Stimulated activated CD8-positive, alpha-beta memory T cell treated with anti-CD3 and anti-CD28 coated beads, Interleukin-2, amount 100 ng/mL, for 48 hours (primary cell): ENCODE measurements around the gene TTC29.
"Not testable (repeated sequence)": the region's sequence is repeated elsewhere in the genome, so short reads cannot be mapped to it uniquely, and the experiment has no call there.

Experiments used
- DNase-seq, 2 donors: peaks; one replicate each; pipeline ENCODE4 v3.0.0-alpha.2; 2020; ENCODE audit warnings: low read depth in 2 of 2

Gene TTC29

DNA sequence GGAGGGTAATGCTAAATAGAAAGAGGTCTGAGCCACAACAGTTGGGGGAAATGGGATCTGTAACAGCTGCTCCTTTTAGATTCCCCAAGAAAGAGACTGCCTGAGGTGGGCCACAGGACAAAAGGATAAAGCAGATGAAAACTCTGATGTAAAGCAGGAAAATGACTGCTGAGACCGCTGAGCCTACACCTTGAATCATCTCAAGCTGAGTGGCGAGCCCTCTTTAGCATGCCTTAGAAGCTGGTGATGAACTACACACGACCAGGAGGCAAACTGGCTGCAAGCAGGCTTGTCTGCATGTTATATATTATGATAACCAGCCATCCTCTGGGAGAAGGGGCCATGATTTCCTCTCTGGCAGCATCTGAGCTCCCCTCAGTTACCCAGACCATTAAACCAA lies 88.4 kb downstream of the TTC29 start:
- DNase-seq = no peak

- DNase-seq = no peak
These were observed 89.9 kb downstream of the TTC29 start for GRCh38 chr4:146855761-146856160.

DNA sequence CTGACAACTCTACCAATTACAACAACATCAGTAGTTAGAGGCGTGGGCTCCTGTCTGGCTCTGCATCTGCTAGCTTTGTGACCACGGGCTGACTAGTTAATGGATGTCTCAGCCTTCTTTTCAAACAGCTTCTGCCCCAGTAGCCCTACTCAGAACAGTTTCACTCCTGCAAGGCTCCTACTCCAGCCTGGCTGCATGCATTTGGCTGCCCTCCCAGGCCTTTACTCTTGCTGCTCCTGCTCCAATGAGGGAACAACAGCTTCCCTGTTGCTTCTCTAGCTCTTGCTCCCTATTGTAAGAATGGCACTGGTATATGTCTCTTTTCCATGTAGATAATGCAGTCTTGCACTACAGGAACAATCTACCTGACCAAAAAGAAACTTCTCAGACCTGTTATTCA lies 93.3 kb downstream of the TTC29 start:
- no peak for DNase-seq

GRCh38 chr4:146847345-146847744 lies 98.3 kb downstream of the TTC29 start:
- no peak for DNase-seq

DNA sequence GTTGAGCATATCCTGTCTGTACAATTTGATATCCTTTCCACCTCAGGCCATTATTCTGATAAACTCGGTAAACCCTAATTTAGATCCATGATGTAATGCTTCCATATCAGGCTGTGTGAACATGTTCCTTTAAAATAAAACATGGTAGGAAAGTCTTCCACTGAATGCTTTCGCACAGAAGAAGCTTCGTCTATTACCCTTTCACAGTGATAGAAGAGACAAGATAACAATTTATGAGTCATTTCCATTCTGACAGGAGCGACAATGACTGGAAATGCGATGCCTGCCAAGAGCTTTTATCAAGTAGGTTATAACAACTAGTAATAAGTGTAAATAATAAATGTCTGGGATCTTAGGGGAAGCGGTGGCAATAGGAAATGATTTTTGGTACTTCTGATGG lies 98.8 kb downstream of the TTC29 start:
- DNase-seq = no peak

DNA sequence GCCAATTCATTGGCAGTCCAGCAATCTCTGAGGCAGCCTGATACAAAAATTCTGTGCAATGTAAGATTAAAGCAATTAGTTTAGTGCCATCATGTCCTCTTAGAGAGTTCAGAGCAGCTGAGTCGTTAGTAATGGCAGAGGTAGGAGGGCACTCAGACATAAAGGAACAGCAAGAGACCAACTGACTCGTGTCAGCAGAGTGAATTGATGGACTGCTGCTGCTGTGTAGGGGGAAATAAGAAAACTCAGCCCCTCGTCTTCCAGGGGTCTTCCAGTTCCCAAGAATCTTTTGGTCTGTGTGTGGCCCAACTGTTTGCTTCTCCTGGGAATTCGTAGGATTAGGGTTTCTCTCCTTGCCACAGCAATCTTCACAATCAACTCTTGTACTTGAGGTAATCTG lies 100.9 kb downstream of the TTC29 start:
- DNase-seq = no peak

- DNase-seq = no peak
These were observed 102.8 kb downstream of the TTC29 start for GRCh38 chr4:146842876-146843275.

DNA sequence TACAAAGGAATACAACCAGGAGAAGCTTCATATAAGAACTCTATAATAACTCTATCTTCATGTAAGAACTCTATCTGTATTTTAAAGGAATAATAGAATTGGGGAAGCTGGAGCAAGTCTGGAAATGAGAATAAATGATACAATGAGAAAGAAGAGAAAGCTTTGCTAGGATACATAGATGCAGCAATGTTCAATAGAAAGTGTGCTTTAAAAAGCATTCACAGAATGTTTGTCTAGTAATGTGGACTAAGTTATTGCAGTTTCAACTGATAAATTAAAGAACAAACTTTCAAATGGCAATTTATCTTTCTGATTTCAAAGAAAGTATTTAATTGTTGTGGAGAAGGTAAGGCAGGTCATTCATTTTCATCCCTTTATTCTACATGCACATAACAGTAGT lies 104.9 kb downstream of the TTC29 start:
- no peak for DNase-seq

GRCh38 chr4:146835096-146835495 lies 110.6 kb downstream of the TTC29 start:
- no peak for DNase-seq

DNA sequence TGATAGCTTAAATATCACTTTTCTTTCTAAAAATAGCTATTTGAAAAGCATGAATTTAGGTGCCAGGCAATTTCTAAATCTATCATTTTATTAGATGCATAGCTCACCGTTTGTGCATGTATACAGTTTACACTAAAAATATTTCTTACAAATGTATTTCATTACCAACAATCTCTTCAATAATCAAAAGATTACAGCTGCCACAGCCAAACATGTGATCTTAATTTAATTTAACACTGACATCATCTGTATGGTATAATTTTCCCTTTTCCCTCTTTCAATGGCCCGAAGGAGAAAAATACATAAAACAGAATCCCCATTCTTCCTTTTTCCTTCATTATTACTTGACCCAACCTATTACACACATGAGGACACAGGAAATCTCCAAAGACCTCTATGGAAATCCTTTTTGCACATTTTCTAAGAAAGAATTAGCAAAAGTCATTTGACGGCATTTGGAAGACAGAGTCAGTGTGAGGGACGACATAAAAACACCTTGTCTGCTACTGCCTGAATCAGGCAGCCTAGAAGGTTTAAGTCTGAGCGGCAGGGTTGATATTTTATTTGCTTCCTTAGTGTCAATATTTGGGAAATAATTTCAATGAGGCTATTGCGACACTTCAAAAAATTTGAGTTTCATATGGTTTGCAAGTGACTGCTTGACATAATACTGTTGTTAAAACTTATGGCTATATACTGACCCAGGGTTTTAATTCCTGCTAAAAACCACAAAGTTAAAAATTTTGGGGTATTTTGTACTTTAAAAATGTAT lies 111.2 kb downstream of the TTC29 start:
- no peak for DNase-seq

- DNase-seq = no peak
These were observed 112.1 kb downstream of the TTC29 start for GRCh38 chr4:146833530-146833929.

GRCh38 chr4:146822980-146823379 lies 122.7 kb downstream of the TTC29 start:
- DNase-seq = not testable (repeated sequence)

- no peak for DNase-seq
These were observed 130.9 kb downstream of the TTC29 start for GRCh38 chr4:146814750-146815149.

- DNase-seq = no peak
These were observed 150.0 kb downstream of the TTC29 start for GRCh38 chr4:146795711-146796110.

- no peak for DNase-seq
These were observed 151.9 kb downstream of the TTC29 start for GRCh38 chr4:146793727-146794126.

DNA sequence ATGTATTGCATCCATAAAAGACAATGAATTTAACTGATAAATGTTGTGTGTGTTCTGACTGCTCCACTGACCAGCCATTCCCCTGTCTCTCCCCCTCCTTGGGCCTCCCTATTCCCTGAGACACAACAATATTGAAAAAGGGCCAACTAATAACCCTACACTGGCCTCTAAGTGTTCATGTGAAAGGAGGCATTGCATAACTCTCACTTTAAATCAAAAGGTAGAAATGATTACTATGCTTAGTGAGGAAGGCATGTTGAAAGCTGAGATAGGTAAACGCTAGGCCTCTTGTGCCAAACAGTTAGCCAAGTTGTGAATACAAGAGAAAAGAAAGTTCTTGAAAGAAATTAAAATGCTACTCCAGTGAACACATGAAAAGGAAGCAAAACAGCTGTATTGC lies 154.2 kb downstream of the TTC29 start:
- no peak for DNase-seq

- DNase-seq = no peak
These were observed 155.1 kb downstream of the TTC29 start for GRCh38 chr4:146790515-146790914.

GRCh38 chr4:146787731-146788130 lies 157.9 kb downstream of the TTC29 start:
- no peak for DNase-seq

DNA sequence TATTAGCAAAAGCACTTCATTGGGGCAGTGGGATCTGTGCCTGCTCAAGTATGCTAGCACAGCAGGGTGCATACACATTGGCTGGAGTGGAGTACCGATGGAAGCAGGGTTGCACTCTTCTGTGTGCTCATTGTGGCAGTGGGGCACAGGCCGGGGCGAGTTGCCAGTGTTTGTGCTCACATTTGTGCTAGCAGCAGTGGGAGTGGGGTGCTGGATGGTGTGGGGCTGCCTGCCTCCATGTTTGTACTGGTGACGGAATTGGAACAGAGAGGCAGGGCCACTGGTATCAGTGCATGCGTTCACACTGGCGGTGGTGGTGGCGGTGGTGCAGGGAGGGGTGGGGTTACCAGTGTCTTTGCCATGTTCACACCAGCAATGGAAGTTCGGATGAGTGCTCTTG lies 169.0 kb downstream of the TTC29 start:
- DNase-seq = no peak

DNA sequence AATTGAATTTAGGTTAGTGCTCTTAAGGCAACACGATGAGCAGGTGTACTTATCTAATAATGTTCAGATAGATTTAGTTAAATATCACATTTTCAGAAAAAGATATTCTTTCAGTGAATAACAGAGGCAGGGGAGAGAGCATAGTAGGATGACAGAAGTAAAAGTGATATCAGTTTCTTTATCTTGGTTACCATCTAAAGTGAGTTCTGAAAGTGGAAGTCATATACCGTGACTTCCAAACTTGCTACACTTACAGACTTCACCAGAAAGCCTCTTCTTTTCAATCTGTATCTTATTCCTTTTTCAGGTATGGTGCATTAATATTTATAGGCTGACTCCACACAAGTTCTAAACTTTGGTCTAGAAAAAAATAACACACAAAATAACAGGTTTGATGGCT lies 182.1 kb downstream of the TTC29 start:
- DNase-seq = no peak

DNA sequence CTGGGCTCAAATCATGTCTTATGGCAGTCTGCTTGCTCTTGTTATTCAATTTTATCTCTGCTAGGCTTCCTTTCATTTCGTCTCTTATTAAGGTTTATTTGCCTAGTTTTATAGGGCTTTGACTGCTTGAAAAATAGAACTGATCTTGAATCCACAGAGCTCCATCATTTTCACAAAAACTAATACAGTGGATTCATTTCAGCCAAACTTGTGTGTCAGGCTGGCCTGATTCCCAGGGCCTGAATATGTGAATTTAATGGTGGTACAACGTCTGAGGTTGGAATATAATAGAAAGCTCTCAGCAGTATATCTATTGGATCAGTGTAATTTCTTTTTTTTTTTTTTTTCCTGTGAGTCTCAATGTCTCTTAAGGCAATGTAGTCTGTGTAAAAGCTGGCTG lies 183.6 kb downstream of the TTC29 start:
- DNase-seq = no peak

GRCh38 chr4:146742416-146742815 lies 203.2 kb downstream of the TTC29 start:
- no peak for DNase-seq

DNA sequence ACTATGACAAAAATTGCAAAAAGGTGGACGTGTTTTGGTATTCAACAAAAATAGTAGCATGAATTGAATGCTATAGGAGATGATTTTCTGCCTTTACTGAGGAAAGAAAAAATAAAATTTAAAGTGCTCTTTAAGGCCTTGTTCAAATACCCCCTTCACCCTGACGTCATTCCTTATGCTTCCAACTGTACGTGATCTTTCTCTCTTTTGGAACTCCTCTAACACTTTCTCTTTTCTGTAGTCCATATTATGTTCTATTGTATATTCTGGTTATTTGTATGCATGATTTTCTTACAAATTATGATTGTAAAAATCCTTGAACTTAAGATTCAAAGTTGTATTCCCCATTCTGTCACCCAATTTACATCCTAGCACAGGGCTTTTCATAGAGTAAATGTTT lies 206.5 kb downstream of the TTC29 start:
- DNase-seq = no peak

DNA sequence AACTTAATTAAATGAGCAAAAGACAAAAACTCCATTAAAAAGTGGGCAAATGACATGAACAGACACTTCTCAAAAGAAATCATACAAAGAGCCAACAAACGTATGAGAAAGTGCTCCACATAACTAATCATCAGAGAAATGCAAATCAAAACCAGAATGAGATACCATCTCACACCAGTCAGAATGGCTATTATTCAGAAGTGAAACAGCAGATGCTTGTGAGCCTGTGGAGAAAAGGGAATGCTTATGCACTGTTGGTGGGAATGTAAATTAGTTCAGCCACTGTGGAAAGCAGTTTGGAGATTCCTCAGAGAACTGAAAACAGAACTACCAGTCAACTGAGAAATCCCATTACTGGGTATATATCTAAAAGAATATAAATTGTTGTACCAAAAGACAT lies 222.1 kb downstream of the TTC29 start:
- DNase-seq = not testable (repeated sequence)
